Breast epithelium (tissue), 4 donors: ENCODE results near the gene PLP2. TPM values are rescaled to one million over a fixed set of nuclear protein-coding genes. Genes with fewer than 3 reads are reported as not detected.
"Not testable (repeated sequence)": the region's sequence is repeated elsewhere in the genome, so short reads cannot be mapped to it uniquely, and the experiment has no call there.

Source experiments
- DNase-seq, 2 donors: peaks; one replicate each; pipeline ENCODE4 v3.0.0-alpha.2; 2019; ENCODE audit warnings: low spot score in 2 of 2
- H3K27ac ChIP-seq, 2 donors: fragments of 200-600 bp; sonication (generic) in 1 of 2; one replicate each; pipeline ENCODE4 v1.5.1; 2016 to 2019; ENCODE audit warnings: mild to moderate bottlenecking in 1 of 2
- H3K27me3 ChIP-seq, 2 donors: fragments of 200-600 bp; sonication (generic) in 1 of 2; one replicate each; pipeline versions ENCODE4 v1.5.1 to v1.6.0; 2017 to 2019; ENCODE audit warnings: control low read depth in 1 of 2, mild to moderate bottlenecking in 1 of 2
- H3K36me3 ChIP-seq: fragments of 200-600 bp; one replicate; pipeline ENCODE4 v1.5.1; 2019
- H3K4me1 ChIP-seq, 2 donors: fragments of 200-600 bp; sonication (generic); one replicate each; pipeline ENCODE4 v1.5.1; 2016 to 2019; ENCODE audit warnings: control low read depth in 1 of 2
- H3K4me3 ChIP-seq, 3 donors: fragments of 200-600 bp; sonication (generic); 1 replicate in 2 of 3; 2 replicates in 1 of 3; pipeline ENCODE4 v1.5.1; 2016 to 2019; ENCODE audit warnings: mild to moderate bottlenecking in 3 of 3, moderate library complexity in 2 of 3
- H3K9me3 ChIP-seq, 2 donors: fragments of 200-600 bp; sonication (generic) in 1 of 2; one replicate each; pipeline ENCODE4 v1.5.1; 2016 to 2019; ENCODE audit warnings: control low read depth in 1 of 2
- POLR2A ChIP-seq: fragments of 450-650 bp; IDR thresholded peaks from one replicate; pipeline ENCODE4 v1.6.1; 2016; ENCODE audit warnings: antibody characterized with exemption, mild to moderate bottlenecking, moderate library complexity
- POLR2AphosphoS5 ChIP-seq, 3 donors: sonication (generic); formaldehyde crosslinking; IDR thresholded peaks; one replicate each; pipeline ENCODE4 v1.6.1; 2017; ENCODE audit warnings: antibody characterized with exemption in 3 of 3
- intact Hi-C: fragments of 100-400 bp; cut with DNase I; formaldehyde crosslinking; loops from one replicate; pipeline ENCODE4 v1.15.1; 2023; ENCODE audit warnings: low total_unique reads
- total RNA-seq, 3 donors: library from RNA; depleted of rRNA; stranded (reverse); fragments of >200 nt; gene quantifications; one replicate each; pipeline ENCODE4 v1.1.0, GENCODE V29; 2016
- TF ChIP-seq, protein P1 (sequence below), 3 donors: fragments of 450-650 bp; IDR thresholded peaks; one replicate each; pipeline ENCODE4 v1.5.1; 2016 to 2017; ENCODE audit warnings: antibody characterized with exemption in 3 of 3, mild to moderate bottlenecking in 3 of 3, moderate library complexity in 3 of 3

Gene PLP2
- total RNA-seq, 3 donors from 2014 or later: 23.4 to 27.9 (median 27.8) TPM

DNA sequence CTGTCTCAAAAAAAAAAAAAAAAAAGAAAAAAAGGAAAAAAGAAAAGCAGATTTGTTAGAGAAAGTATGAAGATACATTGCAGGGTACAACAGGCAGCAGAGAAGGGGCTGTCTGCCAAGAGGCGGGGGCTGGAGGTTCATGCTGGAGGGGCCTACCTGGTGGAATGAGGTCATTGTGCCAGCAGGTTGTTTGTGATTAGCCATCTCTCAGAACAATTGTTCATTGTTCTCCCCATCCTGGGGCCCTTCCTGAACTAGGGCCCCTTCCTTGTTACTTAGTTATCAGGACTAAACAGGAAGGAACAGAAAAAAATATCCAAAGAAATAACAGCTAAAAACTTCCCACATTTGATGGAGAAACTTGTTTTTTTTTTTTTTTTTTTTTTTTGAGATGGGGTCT is 34.2 kb upstream of the PLP2 start:
- no peak overlapping the region for H3K4me3 ChIP-seq
- intact Hi-C loops: no loop called here
- H3K36me3 ChIP-seq: no peaks in the 10 kb centered on the region
- TF ChIP-seq, protein P1, sequence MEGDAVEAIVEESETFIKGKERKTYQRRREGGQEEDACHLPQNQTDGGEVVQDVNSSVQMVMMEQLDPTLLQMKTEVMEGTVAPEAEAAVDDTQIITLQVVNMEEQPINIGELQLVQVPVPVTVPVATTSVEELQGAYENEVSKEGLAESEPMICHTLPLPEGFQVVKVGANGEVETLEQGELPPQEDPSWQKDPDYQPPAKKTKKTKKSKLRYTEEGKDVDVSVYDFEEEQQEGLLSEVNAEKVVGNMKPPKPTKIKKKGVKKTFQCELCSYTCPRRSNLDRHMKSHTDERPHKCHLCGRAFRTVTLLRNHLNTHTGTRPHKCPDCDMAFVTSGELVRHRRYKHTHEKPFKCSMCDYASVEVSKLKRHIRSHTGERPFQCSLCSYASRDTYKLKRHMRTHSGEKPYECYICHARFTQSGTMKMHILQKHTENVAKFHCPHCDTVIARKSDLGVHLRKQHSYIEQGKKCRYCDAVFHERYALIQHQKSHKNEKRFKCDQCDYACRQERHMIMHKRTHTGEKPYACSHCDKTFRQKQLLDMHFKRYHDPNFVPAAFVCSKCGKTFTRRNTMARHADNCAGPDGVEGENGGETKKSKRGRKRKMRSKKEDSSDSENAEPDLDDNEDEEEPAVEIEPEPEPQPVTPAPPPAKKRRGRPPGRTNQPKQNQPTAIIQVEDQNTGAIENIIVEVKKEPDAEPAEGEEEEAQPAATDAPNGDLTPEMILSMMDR (IDR thresholded peaks at IDR 0.05): no peak
- peaks cover 18 to 42% of the 10 kb centered on the region in 2 donors for H3K9me3 ChIP-seq
- no peaks in the 10 kb centered on the region for H3K4me1 ChIP-seq
- no peaks in the 10 kb centered on the region for H3K27me3 ChIP-seq
- DNase-seq: peak in 1 of 2 donors; percentile 31
- H3K27ac ChIP-seq: no peak overlapping the region

DNA sequence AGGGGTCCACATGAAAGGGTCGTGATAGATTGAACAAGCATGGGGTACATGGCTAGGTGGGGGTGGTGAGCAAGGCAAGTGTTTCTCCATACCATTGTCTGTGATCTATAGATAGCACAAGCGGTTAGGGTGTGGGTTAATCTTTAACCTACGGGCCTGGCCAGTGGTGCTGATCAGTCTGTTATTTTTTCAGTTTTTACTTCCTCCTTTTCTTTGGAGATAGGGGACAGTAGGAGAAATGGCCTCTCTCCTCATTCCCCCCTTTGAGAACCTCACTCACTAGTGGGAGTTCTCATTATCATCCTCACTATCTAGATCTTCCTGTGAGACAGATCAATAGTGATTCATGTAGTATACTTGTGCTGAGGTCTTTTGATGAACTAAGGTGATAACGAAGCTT is 32.0 kb upstream of the PLP2 start:
- H3K4me3 ChIP-seq: no peak overlapping the region
- intact Hi-C loops: no loop called here
- no peak for DNase-seq
- H3K27ac ChIP-seq: no peak overlapping the region
- no peaks in the 10 kb centered on the region for H3K4me1 ChIP-seq
- no peaks in the 10 kb centered on the region for H3K27me3 ChIP-seq
- H3K9me3 ChIP-seq: peaks cover 18 to 51% of the 10 kb centered on the region in 2 donors
- TF ChIP-seq, protein P1 (IDR thresholded peaks at IDR 0.05): no peak
- TF ChIP-seq POLR2A (no peak), POLR2AphosphoS5 (IDR thresholded peaks at IDR 0.05) (no peak)
- H3K36me3 ChIP-seq: no peaks in the 10 kb centered on the region

DNA sequence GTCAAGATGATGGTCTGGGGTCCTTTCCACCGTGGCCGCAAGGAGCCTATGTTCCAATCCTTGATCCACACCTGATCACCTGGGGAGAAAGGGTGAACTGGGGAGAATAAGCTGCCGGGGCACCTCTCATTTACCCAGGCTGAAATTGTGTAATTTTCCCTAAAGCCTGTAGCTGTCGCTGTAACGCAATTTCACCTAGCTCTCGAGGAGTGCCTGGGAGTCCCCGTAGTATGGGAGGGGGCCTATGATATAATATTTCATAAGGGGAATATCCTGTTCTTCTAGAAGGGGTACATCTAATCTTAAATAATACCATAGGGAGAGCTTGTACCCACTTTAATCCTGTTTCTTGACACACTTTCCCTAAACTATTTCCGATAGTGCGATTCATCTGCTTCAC is 29.4 kb upstream of the PLP2 start:
- intact Hi-C loops, DNase-seq: not testable (repeated sequence)

DNA sequence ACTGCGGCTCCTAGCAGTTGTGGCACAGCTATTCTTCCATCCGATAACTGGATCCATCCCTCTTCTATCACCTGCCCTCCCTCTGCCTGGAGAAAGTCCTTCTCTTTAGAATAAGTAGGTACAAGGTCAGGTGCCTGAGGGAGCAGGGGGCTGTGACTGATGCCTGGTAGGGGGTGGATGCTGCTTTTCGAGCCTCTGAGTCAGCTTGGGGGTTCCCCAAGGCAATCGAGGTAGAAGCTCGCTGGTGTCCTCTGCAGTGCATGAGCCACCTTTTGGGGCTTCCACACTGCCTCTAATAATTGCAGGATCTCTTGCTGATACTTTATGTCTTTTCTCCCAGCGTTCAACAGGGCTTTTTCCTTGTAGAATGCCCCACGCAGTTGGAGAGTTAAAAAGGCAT is 28.5 kb upstream of the PLP2 start:
- H3K27ac ChIP-seq, DNase-seq, H3K4me3 ChIP-seq, H3K27me3 ChIP-seq, H3K36me3 ChIP-seq, intact Hi-C loops, H3K4me1 ChIP-seq: not testable (repeated sequence)
- peaks cover 18 to 51% of the 10 kb centered on the region in 2 donors for H3K9me3 ChIP-seq

More for the DNA sequence above, 29.4 kb upstream of the PLP2 start:
- not testable (repeated sequence) for H3K27me3 ChIP-seq, H3K4me3 ChIP-seq, H3K27ac ChIP-seq, H3K36me3 ChIP-seq, H3K4me1 ChIP-seq
- H3K9me3 ChIP-seq: peaks cover 18 to 51% of the 10 kb centered on the region in 2 donors

DNA sequence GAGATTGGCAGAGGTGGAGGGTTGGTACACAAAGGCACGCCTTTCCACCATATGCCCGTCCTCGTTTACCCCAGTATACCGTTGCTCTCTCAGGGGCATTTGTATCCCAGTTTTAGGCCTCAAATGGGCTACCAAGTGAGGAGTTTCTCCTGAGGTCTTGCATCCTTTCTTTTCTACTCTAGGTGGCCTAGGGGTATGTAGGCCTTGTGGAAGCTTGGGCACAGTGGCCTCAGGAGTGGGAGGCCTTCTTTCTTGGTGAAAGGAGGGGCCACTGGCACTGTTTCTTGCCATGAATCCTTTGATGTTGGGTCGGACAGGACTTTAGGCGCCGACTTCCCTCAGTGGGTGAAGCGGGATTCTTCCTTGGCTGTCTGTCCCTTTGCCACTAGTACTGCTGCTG is 24.4 kb upstream of the PLP2 start:
- DNase-seq: no peak
- H3K27ac ChIP-seq: no peak overlapping the region

DNA sequence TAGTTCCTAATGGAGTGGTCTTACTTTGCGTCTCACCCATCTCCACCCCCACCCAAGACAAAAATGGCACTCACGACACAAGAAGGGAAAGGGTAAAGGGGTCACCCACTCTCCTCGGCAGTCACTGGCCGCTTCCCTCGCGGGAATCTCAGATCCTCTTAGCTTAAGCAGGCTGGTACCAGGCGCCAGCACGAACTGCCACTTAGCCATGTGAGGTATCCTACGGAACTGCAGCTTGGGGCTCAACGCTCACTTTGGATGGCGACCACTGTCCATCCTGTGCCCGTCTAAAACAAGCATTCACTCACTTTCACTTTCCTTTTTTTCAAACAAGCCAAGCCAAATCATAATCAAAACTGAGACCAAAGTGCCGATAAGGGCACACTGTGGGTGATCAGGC is 23.8 kb upstream of the PLP2 start:
- Histone ChIP-seq H3K36me3 (no peaks in the 10 kb centered on the region), H3K4me1 (no peaks in the 10 kb centered on the region), H3K27ac (no peak overlapping the region), H3K9me3 (peaks cover 0 to 4% of the 10 kb centered on the region in 2 donors), H3K4me3 (no peak overlapping the region), H3K27me3 (peaks cover 0 to 4% of the 10 kb centered on the region in 2 donors)
- no peak for DNase-seq
- intact Hi-C loops: no loop called here
- TF ChIP-seq POLR2AphosphoS5 (IDR thresholded peaks at IDR 0.05): no peak
- no peak for TF ChIP-seq POLR2A
- TF ChIP-seq, protein P1 (IDR thresholded peaks at IDR 0.05): no peak

More for the DNA sequence above, 24.4 kb upstream of the PLP2 start:
- peaks cover 0 to 10% of the 10 kb centered on the region in 2 donors for H3K9me3 ChIP-seq
- intact Hi-C loops: no loop called here
- H3K4me1 ChIP-seq: no peaks in the 10 kb centered on the region
- peaks cover 0 to 4% of the 10 kb centered on the region in 2 donors for H3K27me3 ChIP-seq
- H3K36me3 ChIP-seq: no peaks in the 10 kb centered on the region
- no peak overlapping the region for H3K4me3 ChIP-seq
- TF ChIP-seq, protein P1 (IDR thresholded peaks at IDR 0.05): no peak
- TF ChIP-seq POLR2A: no peak
- no peak for TF ChIP-seq POLR2AphosphoS5 (IDR thresholded peaks at IDR 0.05)

DNA sequence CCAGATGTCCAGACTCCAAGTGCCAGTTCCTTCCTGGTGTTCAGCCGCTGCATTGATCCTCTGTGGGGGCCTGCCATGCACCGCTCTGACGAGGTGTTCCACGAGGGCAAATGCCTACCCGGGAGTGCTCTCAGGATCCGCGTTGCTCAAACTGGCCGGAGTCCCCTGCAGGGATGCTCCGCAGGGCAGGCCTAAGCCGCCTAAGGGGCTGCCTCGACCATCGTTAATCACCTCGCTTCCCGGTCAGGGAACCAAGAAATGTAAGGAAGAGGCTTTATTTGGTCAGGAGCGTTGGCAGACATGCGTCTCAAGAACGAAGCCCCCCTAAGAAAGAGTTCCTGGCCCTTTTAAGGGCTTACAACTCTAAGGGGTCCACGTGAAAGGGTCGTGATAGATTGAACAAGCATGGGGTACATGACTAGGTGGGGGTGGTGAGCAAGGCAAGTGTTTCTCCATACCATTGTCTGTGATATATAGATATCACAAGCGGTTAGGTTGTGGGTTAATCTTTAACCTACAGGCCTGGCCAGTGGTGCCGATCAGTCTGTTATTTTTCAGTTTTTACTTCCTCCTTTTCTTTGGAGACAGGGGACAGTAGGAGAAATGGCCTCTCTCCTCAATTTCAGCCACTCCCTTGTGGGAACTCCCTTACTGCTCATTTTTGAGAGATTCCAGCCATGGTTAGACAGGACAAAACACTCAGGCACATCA is 23.2 kb upstream of the PLP2 start:
- DNase-seq, H3K27me3 ChIP-seq, H3K4me3 ChIP-seq, H3K36me3 ChIP-seq, H3K4me1 ChIP-seq, intact Hi-C loops, H3K27ac ChIP-seq, H3K9me3 ChIP-seq: not testable (repeated sequence)

DNA sequence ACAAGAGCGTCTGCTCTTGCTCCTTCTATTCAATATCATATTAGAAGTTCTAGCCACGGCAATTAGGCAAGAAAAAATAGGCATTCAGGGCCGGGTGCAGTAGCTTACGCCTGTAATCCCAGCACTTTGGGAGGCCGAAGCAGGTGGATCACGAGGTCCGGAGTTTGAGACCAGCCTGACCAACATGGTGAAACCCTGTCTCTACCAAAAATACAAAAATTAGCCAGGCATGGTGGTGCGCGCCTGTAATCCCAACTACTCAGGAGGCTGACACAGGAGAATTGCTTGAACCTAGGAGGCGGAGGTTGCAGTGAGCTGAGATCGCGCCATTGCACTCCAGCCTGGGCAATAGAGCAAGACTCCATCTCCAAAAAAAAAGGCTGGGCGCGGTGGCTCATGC is 22.4 kb upstream of the PLP2 start:
- H3K4me3 ChIP-seq, H3K27ac ChIP-seq, H3K9me3 ChIP-seq, H3K4me1 ChIP-seq, DNase-seq, intact Hi-C loops, H3K36me3 ChIP-seq, H3K27me3 ChIP-seq: not testable (repeated sequence)
